Natural killer cell treated with Interleukin-12 subunit alpha and Interleukin-12 subunit beta and Interleukin-15 and Interleukin-18, amount 100 ng/mL, for 72 hours (primary cell): Measurements from ENCODE around the gene CTDSP2. TPM values are rescaled to one million over a fixed set of nuclear protein-coding genes. Genes with fewer than 3 reads are reported as not detected.

ENCODE experiments used
- ATAC-seq, 2 donors: fragments of 150-1000 bp; cut with Tn5 transposase in 1 of 2; sonication (Bioruptor Pico), chemical (Tn5 transposase) in 1 of 2; 2 replicates each; pipeline ENCODE4 v1.10.0; 2021
- DNase-seq: peaks from one replicate; pipeline ENCODE4 v3.0.0; 2022; ENCODE audit warnings: low spot score
- H3K27ac Mint-ChIP-seq, 2 donors: 1 replicate in 1 of 2; 2 replicates in 1 of 2; pipeline ENCODE4 v1.8.0; 2022; ENCODE audit warnings: mixed read lengths in 2 of 2, mild to moderate bottlenecking in 1 of 2, moderate library complexity in 1 of 2
- H3K27me3 Mint-ChIP-seq, 2 donors: 1 replicate in 1 of 2; 2 replicates in 1 of 2; pipeline ENCODE4 v1.8.0; 2022; ENCODE audit warnings: mixed read lengths in 2 of 2
- H3K36me3 Mint-ChIP-seq: one replicate; pipeline ENCODE4 v1.8.0; 2022; ENCODE audit warnings: mixed read lengths
- H3K4me1 Mint-ChIP-seq, 2 donors: 1 replicate in 1 of 2; 2 replicates in 1 of 2; pipeline ENCODE4 v1.8.0; 2022; ENCODE audit warnings: low read depth in 2 of 2, mixed read lengths in 2 of 2, mild to moderate bottlenecking in 1 of 2
- H3K4me3 Mint-ChIP-seq: one replicate; pipeline ENCODE4 v1.8.0; 2022; ENCODE audit warnings: mixed read lengths
- H3K9me3 Mint-ChIP-seq: 2 replicates; pipeline ENCODE4 v1.8.0; 2022; ENCODE audit warnings: mixed read lengths
- total RNA-seq, 2 donors: library from RNA; stranded (reverse); gene quantifications; one replicate each; pipeline ENCODE4 v1.2.3, GENCODE V29; 2022

Gene CTDSP2
- total RNA-seq, 2 donors from 2014 or later, result 52.7 to 53.9 TPM

- Mint-ChIP-seq H3K9me3 (no peaks in the 10 kb centered on the region), H3K4me3 (no peak overlapping the region), H3K4me1 (no peaks in the 10 kb centered on the region), H3K27me3 (no peaks in the 10 kb centered on the region), H3K27ac (no peak overlapping the region), H3K36me3 (no peaks in the 10 kb centered on the region)
- ATAC-seq, result no peak
- DNase-seq, result no peak
These were observed 30.3 kb downstream of the CTDSP2 start for GRCh38 chr12:57816001-57816854.

GRCh38 chr12:57815177-57816000 is 31.1 kb downstream of the CTDSP2 start:
- Mint-ChIP-seq H3K27me3 (no peaks in the 10 kb centered on the region), H3K4me3 (no peak overlapping the region), H3K27ac (no peak overlapping the region), H3K4me1 (no peaks in the 10 kb centered on the region), H3K36me3 (no peaks in the 10 kb centered on the region), H3K9me3 (no peaks in the 10 kb centered on the region)
- no peak for ATAC-seq
- DNase-seq, result no peak

- H3K9me3 Mint-ChIP-seq, result no peaks in the 10 kb centered on the region
These were observed 32.4 kb downstream of the CTDSP2 start for GRCh38 chr12:57813971-57814772.

GRCh38 chr12:57813111-57813970 is 33.2 kb downstream of the CTDSP2 start:
- Mint-ChIP-seq H3K36me3 (no peaks in the 10 kb centered on the region), H3K9me3 (no peaks in the 10 kb centered on the region), H3K4me3 (no peak overlapping the region), H3K27me3 (no peaks in the 10 kb centered on the region), H3K4me1 (no peaks in the 10 kb centered on the region), H3K27ac (no peak overlapping the region)
- ATAC-seq, result no peak
- DNase-seq, result no peak

More at GRCh38 chr12:57813971-57814772, 32.4 kb downstream of the CTDSP2 start:
- H3K4me3 Mint-ChIP-seq, result no peak overlapping the region
- no peaks in the 10 kb centered on the region for H3K27me3 Mint-ChIP-seq
- H3K27ac Mint-ChIP-seq, result no peak overlapping the region
- DNase-seq (no peak), ATAC-seq (no peak)
- H3K36me3 Mint-ChIP-seq, result no peaks in the 10 kb centered on the region
- no peaks in the 10 kb centered on the region for H3K4me1 Mint-ChIP-seq

- DNase-seq (no peak), ATAC-seq (no peak)
- Mint-ChIP-seq H3K36me3 (no peaks in the 10 kb centered on the region), H3K4me1 (no peaks in the 10 kb centered on the region), H3K4me3 (no peak overlapping the region), H3K9me3 (no peaks in the 10 kb centered on the region), H3K27me3 (no peaks in the 10 kb centered on the region), H3K27ac (no peak overlapping the region)
These were observed 35.3 kb downstream of the CTDSP2 start for GRCh38 chr12:57811028-57811755.

GRCh38 chr12:57810450-57810849 is 36.1 kb downstream of the CTDSP2 start:
- Mint-ChIP-seq H3K9me3 (no peaks in the 10 kb centered on the region), H3K27me3 (no peaks in the 10 kb centered on the region), H3K36me3 (no peaks in the 10 kb centered on the region), H3K4me3 (no peak overlapping the region), H3K4me1 (no peaks in the 10 kb centered on the region), H3K27ac (no peak overlapping the region)
- ATAC-seq (no peak), DNase-seq (no peak)

GRCh38 chr12:57809425-57809824 is 37.1 kb downstream of the CTDSP2 start:
- no peaks in the 10 kb centered on the region for H3K9me3 Mint-ChIP-seq
- H3K27ac Mint-ChIP-seq, result no peak overlapping the region

GRCh38 chr12:57808351-57808750 is 38.2 kb downstream of the CTDSP2 start:
- DNase-seq (no peak), ATAC-seq (no peak)
- Mint-ChIP-seq H3K27me3 (no peaks in the 10 kb centered on the region), H3K4me1 (no peaks in the 10 kb centered on the region), H3K36me3 (no peaks in the 10 kb centered on the region), H3K4me3 (no peak overlapping the region), H3K27ac (no peak overlapping the region), H3K9me3 (no peaks in the 10 kb centered on the region)

More at GRCh38 chr12:57809425-57809824, 37.1 kb downstream of the CTDSP2 start:
- Mint-ChIP-seq H3K36me3 (no peaks in the 10 kb centered on the region), H3K4me3 (no peak overlapping the region), H3K4me1 (no peaks in the 10 kb centered on the region), H3K27me3 (no peaks in the 10 kb centered on the region)
- no peak for ATAC-seq
- DNase-seq, result no peak

GRCh38 chr12:57807285-57807684 is 39.2 kb downstream of the CTDSP2 start:
- no peak for ATAC-seq
- Mint-ChIP-seq H3K27ac (no peak overlapping the region), H3K9me3 (no peaks in the 10 kb centered on the region), H3K27me3 (no peaks in the 10 kb centered on the region), H3K4me1 (peaks cover 0 to 5% of the 10 kb centered on the region in 2 donors), H3K4me3 (no peak overlapping the region), H3K36me3 (no peaks in the 10 kb centered on the region)
- DNase-seq, result no peak

GRCh38 chr12:57806677-57807076 is 39.9 kb downstream of the CTDSP2 start:
- Mint-ChIP-seq H3K9me3 (no peaks in the 10 kb centered on the region), H3K4me1 (peaks cover 0 to 5% of the 10 kb centered on the region in 2 donors), H3K27me3 (no peaks in the 10 kb centered on the region), H3K4me3 (no peak overlapping the region), H3K27ac (no peak overlapping the region), H3K36me3 (no peaks in the 10 kb centered on the region)
- DNase-seq, result no peak
- ATAC-seq, result no peak

- H3K4me1 Mint-ChIP-seq, result peaks cover 0 to 5% of the 10 kb centered on the region in 2 donors
- DNase-seq (no peak), ATAC-seq (peak in 1 of 2 donors; percentile 33)
- H3K27ac Mint-ChIP-seq, result no peak overlapping the region
- no peak overlapping the region for H3K4me3 Mint-ChIP-seq
- H3K36me3 Mint-ChIP-seq, result peaks cover 10% of the 10 kb centered on the region
- H3K27me3 Mint-ChIP-seq, result no peaks in the 10 kb centered on the region
- no peaks in the 10 kb centered on the region for H3K9me3 Mint-ChIP-seq
These were observed 43.1 kb downstream of the CTDSP2 start for GRCh38 chr12:57803319-57803893.

- Mint-ChIP-seq H3K27me3 (no peaks in the 10 kb centered on the region), H3K9me3 (no peaks in the 10 kb centered on the region), H3K4me3 (no peak overlapping the region), H3K36me3 (peaks cover 10% of the 10 kb centered on the region), H3K4me1 (peaks cover 0 to 5% of the 10 kb centered on the region in 2 donors), H3K27ac (peak overlapping the region in 1 of 2 donors; percentile 13)
- ATAC-seq (no peak), DNase-seq (no peak)
These were observed 43.9 kb downstream of the CTDSP2 start for GRCh38 chr12:57802607-57803006.
